ENCODE results near the gene IFITM1. TPM values are rescaled to one million over a fixed set of nuclear protein-coding genes. Genes with fewer than 3 reads are reported as not detected.

IFITM1 gene
- total RNA-seq, 4 donors from 2014 or later, result 29.9 to 138 (median 112) TPM

DNA sequence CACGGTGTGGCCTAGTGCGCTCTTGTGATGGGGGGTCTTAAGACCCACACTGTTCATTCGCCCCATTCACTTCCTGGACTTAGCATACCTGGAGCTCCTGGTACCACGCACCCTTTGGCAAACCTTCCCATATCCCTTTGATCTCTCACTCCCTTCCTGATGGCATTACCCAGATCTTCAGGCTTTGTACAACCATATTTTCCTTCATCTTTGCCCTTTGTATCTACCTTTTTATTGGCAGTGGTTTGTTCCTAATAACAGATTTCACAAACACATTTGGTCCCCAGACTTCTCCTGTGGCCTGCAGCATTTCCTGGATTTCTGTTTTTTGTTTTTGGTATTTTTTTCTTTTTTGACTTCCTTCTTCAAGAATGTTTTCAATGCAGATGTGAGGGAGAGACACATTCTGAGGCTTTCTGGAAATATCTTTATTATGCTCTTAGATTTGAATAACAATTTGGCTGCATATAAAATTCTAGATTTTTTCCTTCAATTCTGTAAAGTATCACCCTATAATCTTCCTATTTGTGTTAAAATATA, 22.9 kb downstream of the IFITM1 start:
- Histone ChIP-seq H3K27ac (peak overlapping the region in 2 of 4 donors; percentile 58 to 71), H3K4me1 (peaks cover 0 to 26% (median 12%) of the 10 kb centered on the region in 3 donors), H3K27me3 (no peaks in the 10 kb centered on the region), H3K4me3 (no peak overlapping the region), H3K9me3 (no peaks in the 10 kb centered on the region), H3K36me3 (no peaks in the 10 kb centered on the region)
- WGBS, 2 donors (ENCODE audit: low coverage in 1 of 2), result 78 to 84% methylated on average over 4 of the region's 4 CpGs
- no peak for ATAC-seq
- TF ChIP-seq, protein P1, sequence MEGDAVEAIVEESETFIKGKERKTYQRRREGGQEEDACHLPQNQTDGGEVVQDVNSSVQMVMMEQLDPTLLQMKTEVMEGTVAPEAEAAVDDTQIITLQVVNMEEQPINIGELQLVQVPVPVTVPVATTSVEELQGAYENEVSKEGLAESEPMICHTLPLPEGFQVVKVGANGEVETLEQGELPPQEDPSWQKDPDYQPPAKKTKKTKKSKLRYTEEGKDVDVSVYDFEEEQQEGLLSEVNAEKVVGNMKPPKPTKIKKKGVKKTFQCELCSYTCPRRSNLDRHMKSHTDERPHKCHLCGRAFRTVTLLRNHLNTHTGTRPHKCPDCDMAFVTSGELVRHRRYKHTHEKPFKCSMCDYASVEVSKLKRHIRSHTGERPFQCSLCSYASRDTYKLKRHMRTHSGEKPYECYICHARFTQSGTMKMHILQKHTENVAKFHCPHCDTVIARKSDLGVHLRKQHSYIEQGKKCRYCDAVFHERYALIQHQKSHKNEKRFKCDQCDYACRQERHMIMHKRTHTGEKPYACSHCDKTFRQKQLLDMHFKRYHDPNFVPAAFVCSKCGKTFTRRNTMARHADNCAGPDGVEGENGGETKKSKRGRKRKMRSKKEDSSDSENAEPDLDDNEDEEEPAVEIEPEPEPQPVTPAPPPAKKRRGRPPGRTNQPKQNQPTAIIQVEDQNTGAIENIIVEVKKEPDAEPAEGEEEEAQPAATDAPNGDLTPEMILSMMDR (IDR thresholded peaks at IDR 0.05), result no peak
- TF ChIP-seq POLR2AphosphoS5 (IDR thresholded peaks at IDR 0.05) (no peak), POLR2A (IDR thresholded peaks at IDR 0.05) (no peak)

DNA sequence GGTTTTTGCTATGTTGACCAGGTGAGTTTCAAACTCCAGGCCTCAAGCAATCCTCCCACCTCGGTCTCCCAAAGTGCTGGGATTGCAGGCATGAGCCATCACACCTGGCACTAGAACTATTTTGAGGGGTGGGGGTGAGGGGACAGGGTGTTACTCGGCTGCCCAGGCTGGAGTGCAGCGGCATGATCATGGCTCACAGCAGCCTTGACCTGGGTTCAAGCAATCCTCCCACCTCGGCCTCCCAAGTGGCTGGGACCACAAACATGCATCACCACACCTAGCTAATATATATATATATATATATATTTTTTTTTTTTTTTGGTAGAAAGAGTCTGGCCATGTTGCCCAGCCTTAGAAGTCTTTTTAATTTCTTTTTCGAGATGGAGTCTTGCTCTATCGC, 23.9 kb downstream of the IFITM1 start:
- no peaks in the 10 kb centered on the region for H3K9me3 ChIP-seq
- no peak overlapping the region for H3K27ac ChIP-seq
- H3K4me3 ChIP-seq, result no peak overlapping the region
- ATAC-seq, result no peak
- H3K4me1 ChIP-seq, result peaks cover 0 to 26% (median 12%) of the 10 kb centered on the region in 3 donors
- no peaks in the 10 kb centered on the region for H3K27me3 ChIP-seq
- no peaks in the 10 kb centered on the region for H3K36me3 ChIP-seq
- WGBS, 2 donors (ENCODE audit: low coverage in 1 of 2), result 86 to 100% methylated on average over 2 to 5 of the region's 6 CpGs
- TF ChIP-seq, protein P1 (IDR thresholded peaks at IDR 0.05), result no peak
- TF ChIP-seq EP300 (IDR thresholded peaks at IDR 0.05) (no peak), POLR2AphosphoS5 (IDR thresholded peaks at IDR 0.05) (no peak), POLR2A (IDR thresholded peaks at IDR 0.05) (no peak)

DNA sequence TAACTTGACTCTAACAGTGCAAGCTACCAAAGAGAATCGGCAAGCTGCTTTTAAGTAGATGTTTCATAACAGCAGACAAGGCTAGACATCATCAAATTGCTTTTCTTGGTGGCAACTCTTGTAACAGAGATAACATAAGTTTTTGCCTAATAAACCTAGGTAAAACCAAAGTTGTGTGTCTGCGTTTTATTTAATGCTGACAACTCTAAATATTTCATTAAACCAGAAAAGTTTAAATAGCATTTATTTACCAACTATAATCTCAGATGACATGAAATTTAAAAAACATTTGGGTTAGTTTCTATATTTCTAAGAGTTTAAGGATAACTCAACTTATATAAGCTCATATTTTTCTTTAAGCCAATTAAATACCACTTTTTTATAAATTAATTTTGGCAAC, 26.1 kb downstream of the IFITM1 start:
- no peak overlapping the region for H3K27ac ChIP-seq

DNA sequence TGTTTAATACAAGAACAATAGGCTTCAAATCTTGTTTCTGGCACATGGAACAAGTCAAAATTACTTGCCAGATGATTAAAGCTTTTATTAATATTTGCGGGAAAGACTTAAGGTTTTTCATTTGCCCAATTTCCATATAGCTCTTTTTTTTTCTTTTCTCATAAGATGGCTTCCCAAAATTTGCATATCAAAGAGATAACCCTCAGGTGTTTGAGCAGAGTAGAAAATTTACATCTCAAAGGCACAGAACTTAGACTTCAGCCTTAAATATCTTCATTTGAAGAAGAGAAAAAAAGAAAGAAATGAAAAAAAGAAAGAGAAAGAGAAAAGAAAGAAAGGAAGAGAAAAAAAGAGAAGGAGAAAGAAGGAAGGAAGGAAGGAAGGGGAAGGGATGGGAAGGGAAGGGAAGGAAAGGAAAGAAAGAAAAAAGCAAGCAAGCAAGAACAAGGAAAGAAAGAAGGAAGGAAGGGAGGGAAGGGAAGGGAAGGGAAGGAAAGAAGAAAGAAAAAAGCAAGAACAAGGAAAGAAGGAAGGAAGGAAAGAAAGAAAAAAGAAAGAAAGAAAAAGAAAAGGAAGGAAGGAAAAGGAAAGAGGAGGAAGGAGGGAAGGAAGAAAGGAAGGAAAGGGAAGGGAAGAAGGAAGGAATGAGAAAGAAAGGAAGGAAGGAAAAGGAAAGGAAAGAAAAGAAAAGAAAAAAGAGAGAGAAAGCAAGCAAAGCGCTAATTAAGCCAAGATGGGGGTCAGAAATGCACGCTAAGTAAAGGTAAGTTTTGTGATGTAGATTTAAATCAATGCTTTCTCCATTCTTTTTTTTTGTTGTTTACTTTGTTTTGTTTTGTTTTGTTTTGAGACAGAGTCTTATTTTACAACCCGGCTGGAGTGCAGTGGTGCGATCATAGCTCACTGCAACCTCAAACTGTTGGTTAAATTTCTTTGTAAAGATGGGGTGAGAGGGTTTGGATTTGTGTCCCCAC, 27.0 kb downstream of the IFITM1 start:
- 66 to 86% methylated on average over 3 to 5 of the region's 5 CpGs for WGBS, 2 donors (ENCODE audit: low coverage in 1 of 2)
- no peaks in the 10 kb centered on the region for H3K27me3 ChIP-seq

More for the DNA sequence above, 26.1 kb downstream of the IFITM1 start:
- Histone ChIP-seq H3K36me3 (no peaks in the 10 kb centered on the region), H3K9me3 (no peaks in the 10 kb centered on the region), H3K4me3 (no peak overlapping the region), H3K27me3 (no peaks in the 10 kb centered on the region), H3K4me1 (peaks cover 0 to 21% (median 12%) of the 10 kb centered on the region in 3 donors)
- WGBS, 2 donors (ENCODE audit: low coverage in 1 of 2), result 88 to 96% methylated on average over 2 of the region's 2 CpGs
- no peak for ATAC-seq
- no peak for TF ChIP-seq POLR2AphosphoS5 (IDR thresholded peaks at IDR 0.05)
- no peak for TF ChIP-seq POLR2A (IDR thresholded peaks at IDR 0.05)
- TF ChIP-seq, protein P1 (IDR thresholded peaks at IDR 0.05), result no peak
- TF ChIP-seq EP300 (IDR thresholded peaks at IDR 0.05), result no peak

More for the DNA sequence above, 27.0 kb downstream of the IFITM1 start:
- no peak for ATAC-seq
- H3K36me3 ChIP-seq, result no peaks in the 10 kb centered on the region
- no peak overlapping the region for H3K27ac ChIP-seq
- TF ChIP-seq, protein P1 (IDR thresholded peaks at IDR 0.05), result no peak
- no peak for TF ChIP-seq POLR2A (IDR thresholded peaks at IDR 0.05)
- no peak overlapping the region for H3K4me3 ChIP-seq
- H3K4me1 ChIP-seq, result peaks cover 0 to 13% (median 8%) of the 10 kb centered on the region in 3 donors
- no peaks in the 10 kb centered on the region for H3K9me3 ChIP-seq
